Body of pancreas (tissue), 4 donors: ENCODE results near the gene SH3BP4.
A peak's percentile ranks its signal among the peaks of the same experiment; 100 is the strongest.

Experiments used
- CTCF ChIP-seq, 7 experiments: fragments of 450-650 bp in 4 of 7; fragments of 200-600 bp in 3 of 7; sonication (generic) in 3 of 7; IDR thresholded peaks; one replicate each; pipeline ENCODE4 v1.5.1; 2016 to 2019; ENCODE audit warnings: antibody characterized with exemption in 7 of 7
- POLR2A ChIP-seq, 3 donors: fragments of 450-650 bp; IDR thresholded peaks; one replicate each; pipeline ENCODE4 v1.6.1; 2016; ENCODE audit warnings: antibody characterized with exemption in 3 of 3, mild to moderate bottlenecking in 2 of 3

GRCh38 chr2:235000426-235001236 is 48.8 kb downstream of the SH3BP4 start:
- TF ChIP-seq CTCF (IDR thresholded peaks at IDR 0.05) (no peak), POLR2A (IDR thresholded peaks at IDR 0.05) (peak in 2 of 3 donors; percentile 32 to 36)
